HG03108 (cell line): ENCODE data around the gene BCL2L1.

Experiments used
- ATAC-seq: cut with Tn5 transposase; IDR thresholded peaks from one replicate; pipeline ENCODE4 v1.9.1; 2021; ENCODE audit warnings: moderate library complexity; ENCODE audit not compliant: unreplicated experiment

The BCL2L1 gene

DNA sequence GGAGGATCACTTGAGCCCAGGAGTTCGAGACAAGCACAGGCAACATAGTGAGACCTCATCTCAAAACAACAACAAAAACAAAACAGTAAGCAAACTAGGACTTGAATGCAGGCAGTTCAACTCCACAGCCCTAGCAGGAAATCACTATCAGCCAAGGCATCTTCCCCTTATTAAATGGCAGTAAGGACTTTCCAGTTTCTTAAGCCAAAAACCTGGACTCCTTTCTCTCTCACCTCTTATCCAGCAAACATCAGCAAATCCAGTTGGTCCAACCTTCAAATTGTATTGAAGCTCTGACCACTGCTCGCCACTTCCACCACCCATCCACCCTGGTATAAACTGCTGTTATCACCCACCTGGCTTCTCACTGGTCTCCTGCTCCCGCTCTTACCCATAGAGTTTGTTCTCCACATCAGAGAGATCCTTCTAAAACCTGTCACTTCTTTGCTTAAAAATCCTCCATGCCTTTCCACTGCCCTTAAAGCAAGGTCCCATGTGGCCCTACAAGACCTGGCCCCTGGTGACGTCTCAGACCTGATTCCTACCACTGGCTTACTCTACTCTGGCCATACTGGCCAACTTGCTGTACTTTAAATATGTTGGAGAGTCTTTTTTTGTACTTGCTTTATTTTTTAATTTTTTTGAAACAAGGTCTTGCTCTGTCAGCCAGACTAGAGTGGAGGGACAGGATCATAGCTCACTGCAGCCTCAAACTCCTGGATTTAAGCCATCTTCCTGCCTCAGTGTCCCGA, 27.6 kb downstream of the BCL2L1 start:
- no peak for ATAC-seq

DNA sequence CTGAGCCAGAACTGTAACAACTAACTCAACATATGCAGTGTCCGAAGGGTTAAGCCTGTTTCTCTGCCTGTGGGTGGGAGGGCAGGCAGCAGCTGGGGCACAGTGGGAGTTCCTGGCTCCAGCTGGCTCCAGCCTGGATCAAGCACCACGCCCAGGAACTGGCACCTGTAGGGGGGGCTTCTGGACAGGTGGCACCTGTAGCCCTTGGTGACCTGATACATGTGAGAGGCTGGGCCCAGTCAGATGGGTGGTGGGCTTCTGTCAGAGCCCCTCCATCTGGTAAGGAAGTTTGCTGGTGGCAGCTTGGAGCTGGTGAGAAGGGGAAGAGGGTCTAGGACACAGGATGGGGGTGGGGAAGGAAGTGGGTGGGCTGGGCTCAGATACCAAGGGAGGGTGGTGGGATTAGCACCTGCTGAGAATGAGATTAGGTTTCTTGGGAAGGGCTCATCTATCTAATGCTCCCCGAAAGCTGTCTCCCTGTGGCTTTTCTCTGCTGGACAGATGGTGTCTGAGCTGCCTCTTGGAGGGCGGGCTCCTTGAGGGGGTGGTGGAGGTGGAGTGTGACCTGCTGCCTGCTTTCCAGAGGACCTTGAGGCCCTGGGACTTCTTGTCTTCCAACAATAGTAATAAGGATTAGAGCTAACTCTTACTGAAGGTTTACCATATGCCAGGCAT, 28.5 kb downstream of the BCL2L1 start:
- ATAC-seq = no peak

GRCh38 chr20:31693402-31693801, 29.3 kb downstream of the BCL2L1 start:
- no peak for ATAC-seq

GRCh38 chr20:31691646-31692275, 30.9 kb downstream of the BCL2L1 start:
- no peak for ATAC-seq

DNA sequence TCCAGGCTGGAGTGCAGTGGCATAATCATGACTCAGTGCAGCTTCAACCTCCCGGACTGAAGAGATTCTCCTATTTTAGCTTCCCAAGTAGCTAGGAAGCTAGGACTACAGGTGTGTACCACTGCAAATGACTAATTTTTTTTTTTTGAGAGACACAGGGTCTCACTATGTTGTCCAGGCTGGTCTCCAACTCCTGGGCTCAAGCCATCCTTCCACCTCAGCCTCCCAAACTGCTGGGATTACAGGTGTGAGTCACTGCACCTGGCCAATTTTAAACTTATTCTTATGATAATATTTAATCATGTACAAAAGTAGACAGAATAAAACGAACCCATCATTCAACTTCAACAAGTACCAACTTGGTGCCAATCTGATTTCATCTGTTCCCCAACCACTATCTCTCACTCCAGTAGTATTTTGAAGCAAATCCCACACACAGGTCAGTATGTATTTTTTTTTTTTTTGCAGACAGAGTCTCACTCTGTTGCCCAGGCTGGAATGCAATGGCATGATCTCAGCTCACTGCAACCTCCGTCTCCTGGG, 32.5 kb downstream of the BCL2L1 start:
- no peak for ATAC-seq

DNA sequence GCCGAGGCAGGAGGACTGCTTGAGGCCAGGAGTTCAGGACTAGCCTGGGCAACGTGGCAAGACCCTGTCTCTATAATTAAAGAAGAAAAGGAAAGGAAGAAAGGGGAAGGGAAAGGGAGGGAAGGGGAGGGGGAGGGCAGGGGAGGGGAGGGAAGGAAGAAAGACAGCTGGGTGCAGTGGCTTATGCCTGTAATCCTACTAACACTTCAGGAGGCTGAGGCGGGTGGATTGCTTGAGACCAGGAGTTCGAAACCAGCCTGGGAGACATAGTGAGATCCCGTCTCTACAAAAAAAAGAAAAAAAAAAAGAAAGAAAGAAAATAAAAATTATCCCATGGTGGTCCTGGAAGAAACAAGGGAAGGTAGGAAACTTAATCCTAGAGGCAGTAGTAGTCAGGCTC, 33.5 kb downstream of the BCL2L1 start:
- ATAC-seq = no peak

GRCh38 chr20:31687777-31688176, 34.9 kb downstream of the BCL2L1 start:
- no peak for ATAC-seq

DNA sequence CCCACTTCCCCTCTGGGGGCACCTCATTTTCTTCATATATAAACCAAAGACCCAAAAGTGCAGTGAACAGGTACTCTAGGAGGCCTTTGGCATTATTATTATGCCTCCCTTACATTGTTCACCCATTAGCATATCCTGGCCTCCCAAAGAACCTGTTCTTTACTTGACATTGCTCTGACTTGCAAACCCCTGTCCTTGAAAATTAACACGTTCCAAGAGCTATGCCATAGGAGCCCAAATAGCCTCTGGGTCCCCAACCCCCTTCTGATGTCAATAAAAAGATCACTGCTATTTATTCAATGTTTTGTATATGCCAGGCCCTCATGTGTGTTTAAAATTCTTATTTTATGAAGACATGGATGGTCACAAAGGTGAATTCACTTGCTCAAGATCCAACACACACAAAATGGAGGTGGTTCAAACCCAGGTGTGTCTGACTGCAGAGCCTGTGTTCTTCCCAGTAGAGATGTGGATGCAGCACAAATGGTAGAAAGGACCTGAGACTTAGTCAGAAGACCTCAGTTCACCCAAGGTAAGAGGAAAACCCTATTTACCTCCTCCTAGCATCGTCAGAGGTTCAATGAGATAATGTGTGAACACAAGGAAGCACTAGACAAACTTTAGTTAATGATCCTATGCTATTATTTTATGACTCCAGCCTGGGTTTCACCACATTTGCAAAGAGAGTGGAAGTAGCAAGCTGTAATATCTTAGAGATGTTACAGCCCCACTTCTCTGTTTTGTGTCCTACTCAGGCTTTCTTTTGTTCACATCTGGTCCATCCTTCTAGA, 36.6 kb downstream of the BCL2L1 start:
- no peak for ATAC-seq

- no peak for ATAC-seq
Measured at GRCh38 chr20:31684153-31685015, 38.3 kb downstream of the BCL2L1 start.

GRCh38 chr20:31682927-31683326, 39.7 kb downstream of the BCL2L1 start:
- ATAC-seq = no peak

GRCh38 chr20:31682352-31682751, 40.3 kb downstream of the BCL2L1 start:
- ATAC-seq = no peak

GRCh38 chr20:31681769-31682168, 40.9 kb downstream of the BCL2L1 start:
- ATAC-seq = no peak

DNA sequence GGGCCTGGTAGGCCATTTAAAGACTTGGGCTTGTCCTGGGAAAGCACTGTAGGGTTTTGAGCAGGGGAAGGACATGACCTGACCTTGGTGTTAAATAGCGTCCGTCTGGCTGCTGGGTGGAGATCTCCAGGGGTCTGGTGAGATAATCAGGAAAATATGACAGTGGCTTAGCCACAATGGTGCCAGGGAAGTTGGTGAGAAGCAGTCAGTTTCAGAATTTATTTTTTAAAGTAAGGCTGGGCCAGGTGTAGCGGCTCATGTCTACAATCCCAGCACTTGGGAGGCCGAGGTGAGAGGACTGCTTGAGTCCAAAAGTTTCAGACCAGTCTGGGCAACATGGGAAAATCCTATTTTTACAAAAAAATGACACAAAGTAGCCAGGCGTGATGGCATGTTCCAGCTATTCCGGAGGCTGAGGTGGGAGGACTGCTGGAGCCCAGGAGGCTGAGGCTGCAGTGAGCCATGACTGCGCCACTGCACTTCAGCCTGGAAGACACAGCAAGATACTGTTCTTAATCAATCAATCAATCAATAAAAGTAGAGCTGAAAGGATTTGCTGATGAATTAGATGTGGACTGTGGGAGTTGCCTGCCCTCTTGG, 41.4 kb downstream of the BCL2L1 start:
- no peak for ATAC-seq

DNA sequence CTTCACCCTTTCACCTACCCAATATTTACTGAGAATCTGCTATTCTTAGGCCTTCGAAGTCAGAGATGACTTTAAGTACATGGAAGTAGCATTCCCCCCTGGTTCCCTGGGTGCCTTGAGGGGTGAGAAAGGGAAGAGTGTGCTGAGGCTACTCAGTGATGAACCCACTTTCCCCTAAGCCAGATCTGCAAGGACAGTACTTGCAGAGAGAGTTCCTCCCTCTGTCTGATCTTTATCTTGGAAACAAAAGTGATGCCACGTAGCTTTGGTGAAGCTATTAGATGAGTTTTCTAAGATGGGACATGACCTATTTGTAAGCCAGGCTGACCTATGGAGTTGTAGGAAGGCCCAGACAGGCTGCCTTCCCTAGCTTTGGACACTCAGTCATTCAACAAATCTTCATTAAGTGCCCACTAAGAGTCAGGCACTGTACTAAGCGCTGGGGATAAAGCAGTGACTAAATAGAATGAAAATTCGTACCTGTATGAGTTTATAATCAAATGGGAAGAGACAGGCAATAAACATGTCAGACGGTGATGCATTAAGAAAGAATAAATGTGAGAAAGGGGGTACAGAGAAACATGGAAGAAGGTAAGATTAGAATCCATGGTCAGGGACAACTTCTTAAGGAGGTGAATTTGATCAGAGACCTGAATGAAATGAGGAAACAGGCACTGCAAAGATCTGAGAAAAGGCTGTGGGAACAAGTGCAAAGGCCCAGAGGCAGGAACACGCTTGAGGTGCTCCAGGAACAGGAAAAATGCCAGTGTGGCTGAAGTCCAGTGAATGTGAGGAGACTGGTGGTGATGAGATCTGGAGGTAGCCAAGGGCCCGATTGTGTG, 42.2 kb downstream of the BCL2L1 start:
- ATAC-seq = no peak

DNA sequence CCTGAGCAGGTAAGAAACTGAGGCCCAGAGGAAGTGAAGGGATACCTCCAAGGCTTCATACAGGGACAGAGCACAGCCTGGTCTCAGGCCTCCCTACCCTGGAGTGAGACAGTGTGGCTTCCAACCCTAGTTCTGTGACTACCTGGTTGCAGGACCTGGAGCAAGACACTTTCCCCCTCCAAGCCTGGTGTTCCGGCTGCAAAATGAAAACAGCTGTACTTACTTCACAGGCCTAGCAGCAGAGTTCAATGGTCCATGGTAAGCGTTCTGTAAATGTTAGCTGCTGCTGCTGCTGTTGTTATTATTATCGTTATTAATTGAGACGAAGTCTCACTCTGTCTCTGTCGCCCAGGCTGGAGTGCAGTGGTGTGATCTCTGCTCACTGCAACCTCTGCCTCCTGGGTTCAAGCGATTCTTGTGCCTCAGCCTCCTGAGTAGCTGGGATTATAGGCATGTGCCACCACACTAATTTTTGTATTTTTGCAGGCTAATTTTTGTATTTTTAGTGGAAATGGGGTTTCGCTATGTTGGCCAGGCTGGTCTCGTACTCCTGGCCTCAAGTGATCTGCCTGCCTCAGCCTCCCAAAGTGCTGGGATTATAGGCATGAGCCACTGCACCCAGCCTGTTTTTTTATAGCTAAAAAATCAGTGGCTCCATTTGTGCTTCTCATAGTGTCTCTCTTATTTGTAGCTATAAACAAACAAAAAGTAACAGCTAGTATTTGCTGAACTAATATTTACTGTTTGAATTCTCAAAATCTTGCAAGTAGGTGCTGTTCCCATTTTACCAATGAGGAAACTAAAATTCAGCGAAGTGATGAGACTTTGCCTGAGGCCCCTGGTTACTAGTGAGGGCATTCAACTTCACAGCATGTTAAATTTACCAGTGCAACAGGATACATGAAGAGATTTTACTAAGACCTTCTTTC, 43.0 kb downstream of the BCL2L1 start:
- no peak for ATAC-seq

DNA sequence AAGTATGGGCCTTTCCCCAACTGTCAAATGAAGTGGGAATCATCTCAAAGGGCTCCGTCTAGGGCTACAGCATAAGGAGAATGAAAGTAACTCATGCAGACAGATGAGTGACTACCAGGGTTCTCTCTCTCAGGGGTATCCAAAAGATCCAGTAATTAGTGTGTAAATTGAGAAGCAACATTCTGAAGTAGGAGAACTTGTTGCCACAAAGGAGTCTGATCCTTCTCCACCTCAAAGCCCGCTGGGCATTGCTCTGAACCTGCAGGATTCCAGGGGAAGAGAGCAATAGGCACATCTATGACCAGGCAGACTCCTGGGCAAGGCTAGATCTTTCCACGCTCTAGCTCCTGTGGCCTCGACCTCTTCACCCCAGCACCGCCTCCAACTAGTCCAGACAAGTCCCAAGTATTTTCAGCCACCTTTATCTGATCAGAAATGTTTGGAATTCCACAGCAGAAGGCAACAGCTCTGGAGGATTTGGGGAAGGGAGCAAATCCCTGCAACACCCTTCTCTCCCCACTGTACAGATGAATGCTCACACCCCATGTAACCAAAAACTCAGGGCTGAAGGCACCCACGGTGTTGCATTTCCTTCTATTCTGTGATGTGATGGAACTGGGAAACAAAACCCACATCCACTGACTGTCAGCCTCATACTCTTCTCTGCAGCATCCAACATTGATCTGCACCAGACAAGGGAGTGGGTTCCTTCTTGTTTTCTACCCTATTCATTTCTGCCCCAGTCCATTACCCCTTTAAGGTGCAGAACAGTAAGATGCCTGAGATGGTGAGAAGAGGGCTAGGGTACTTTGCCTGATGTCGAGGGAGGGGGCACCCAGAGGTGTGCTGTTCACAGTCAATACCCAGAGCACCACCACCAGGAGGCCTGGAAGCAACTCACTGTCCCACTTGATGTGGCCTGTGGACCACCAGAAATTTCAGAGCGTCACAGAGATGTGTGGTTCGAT, 44.0 kb downstream of the BCL2L1 start:
- ATAC-seq = no peak
